ENCODE results near the gene DPEP3. TPM values are rescaled to one million over a fixed set of nuclear protein-coding genes. Genes with fewer than 3 reads are reported as not detected.

Gene DPEP3
- total RNA-seq, 1 donor from 2014 or later, result not detected

GRCh38 chr16:67988675-67989074 lies 8.4 kb upstream of the DPEP3 start:
- TF ChIP-seq CTCF (IDR thresholded peaks at IDR 0.05; ENCODE audit: partially characterized antibody, unreplicated experiment), result no peak
- Mint-ChIP-seq H3K36me3 (ENCODE audit: unreplicated experiment) (no peaks in the 10 kb centered on the region), H3K4me3 (ENCODE audit: unreplicated experiment) (no peak overlapping the region), H3K27ac (ENCODE audit: unreplicated experiment) (no peak overlapping the region), H3K4me1 (ENCODE audit: low read depth, unreplicated experiment) (peaks cover 2% of the 10 kb centered on the region), H3K27me3 (ENCODE audit: unreplicated experiment) (peaks cover 6% of the 10 kb centered on the region), H3K9me3 (ENCODE audit: unreplicated experiment) (peaks cover 7% of the 10 kb centered on the region)
- no peak for DNase-seq

- no peak for DNase-seq
- peaks cover 11% of the 10 kb centered on the region for H3K9me3 Mint-ChIP-seq (ENCODE audit: unreplicated experiment)
- no peak overlapping the region for H3K27ac Mint-ChIP-seq (ENCODE audit: unreplicated experiment)
- peaks cover 6% of the 10 kb centered on the region for H3K27me3 Mint-ChIP-seq (ENCODE audit: unreplicated experiment)
- no peak for TF ChIP-seq CTCF (IDR thresholded peaks at IDR 0.05; ENCODE audit: partially characterized antibody, unreplicated experiment)
- peaks cover 5% of the 10 kb centered on the region for H3K36me3 Mint-ChIP-seq (ENCODE audit: unreplicated experiment)
- H3K4me3 Mint-ChIP-seq (ENCODE audit: unreplicated experiment), result no peak overlapping the region
- peaks cover 2% of the 10 kb centered on the region for H3K4me1 Mint-ChIP-seq (ENCODE audit: low read depth, unreplicated experiment)
Measured at GRCh38 chr16:67987460-67988160, 7.3 kb upstream of the DPEP3 start.

DNA sequence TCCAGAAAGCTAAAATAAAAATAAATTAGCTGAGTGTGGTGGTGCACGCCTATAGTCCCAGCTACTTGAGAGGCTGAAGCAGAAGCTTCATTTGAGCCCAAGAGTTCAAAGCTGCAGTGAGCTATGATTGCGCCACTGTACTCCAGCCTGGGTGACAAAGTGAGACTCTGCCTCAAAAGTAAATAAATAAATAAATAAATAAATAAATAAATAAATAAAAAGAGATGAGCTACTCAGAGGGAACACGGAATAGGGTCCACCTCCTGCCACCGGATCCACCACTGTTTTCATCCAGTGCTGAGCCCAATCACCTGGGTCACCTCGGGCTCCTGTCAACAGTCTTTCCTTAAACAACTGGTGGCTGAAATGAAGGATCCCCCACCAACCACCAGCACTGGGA lies 6.7 kb upstream of the DPEP3 start:
- DNase-seq, result no peak
- H3K27me3 Mint-ChIP-seq (ENCODE audit: unreplicated experiment), result peaks cover 6% of the 10 kb centered on the region
- H3K36me3 Mint-ChIP-seq (ENCODE audit: unreplicated experiment), result peaks cover 5% of the 10 kb centered on the region
- no peak overlapping the region for H3K27ac Mint-ChIP-seq (ENCODE audit: unreplicated experiment)
- H3K4me3 Mint-ChIP-seq (ENCODE audit: unreplicated experiment), result no peak overlapping the region
- no peak for TF ChIP-seq CTCF (IDR thresholded peaks at IDR 0.05; ENCODE audit: partially characterized antibody, unreplicated experiment)
- peaks cover 11% of the 10 kb centered on the region for H3K9me3 Mint-ChIP-seq (ENCODE audit: unreplicated experiment)
- peaks cover 2% of the 10 kb centered on the region for H3K4me1 Mint-ChIP-seq (ENCODE audit: low read depth, unreplicated experiment)

- Mint-ChIP-seq H3K9me3 (ENCODE audit: unreplicated experiment) (peaks cover 5% of the 10 kb centered on the region), H3K4me3 (ENCODE audit: unreplicated experiment) (no peak overlapping the region), H3K27me3 (ENCODE audit: unreplicated experiment) (no peaks in the 10 kb centered on the region), H3K4me1 (ENCODE audit: low read depth, unreplicated experiment) (peaks cover 2% of the 10 kb centered on the region), H3K27ac (ENCODE audit: unreplicated experiment) (no peak overlapping the region), H3K36me3 (ENCODE audit: unreplicated experiment) (peaks cover 5% of the 10 kb centered on the region)
- no peak for DNase-seq
- TF ChIP-seq CTCF (IDR thresholded peaks at IDR 0.05; ENCODE audit: partially characterized antibody, unreplicated experiment), result no peak
Measured at GRCh38 chr16:67982011-67982696, 1.9 kb upstream of the DPEP3 start.

Data from glutamatergic neuron (in vitro differentiated cells).